HEK293 (cell line): ENCODE data around the gene PLCL2.

Experiments
- CTCF ChIP-seq: fragments of 450-650 bp; formaldehyde crosslinking; IDR thresholded peaks from 2 replicates; pipeline ENCODE4 v1.5.1; 2016; ENCODE audit warnings: missing biosample characterization, missing genetic modification characterization
- GLI4 ChIP-seq: fragments of 450-650 bp; formaldehyde crosslinking; IDR thresholded peaks from 2 replicates; pipeline ENCODE4 v1.5.1; 2016; ENCODE audit warnings: missing biosample characterization, missing genetic modification characterization
- GLIS2 ChIP-seq: fragments of 450-650 bp; formaldehyde crosslinking; IDR thresholded peaks from 2 replicates; pipeline ENCODE4 v1.5.1; 2016; ENCODE audit warnings: missing biosample characterization, missing genetic modification characterization
- KLF1 ChIP-seq: fragments of 450-650 bp; formaldehyde crosslinking; IDR thresholded peaks from 2 replicates; pipeline ENCODE4 v1.5.1; 2016; ENCODE audit warnings: missing biosample characterization, missing genetic modification characterization
- ZFP69B ChIP-seq: fragments of 450-650 bp; formaldehyde crosslinking; IDR thresholded peaks from 2 replicates; pipeline ENCODE4 v1.5.1; 2016; ENCODE audit warnings: missing biosample characterization, missing genetic modification characterization
- ZNF239 ChIP-seq: fragments of 450-650 bp; formaldehyde crosslinking; IDR thresholded peaks from 2 replicates; pipeline ENCODE4 v1.5.1; 2016; ENCODE audit warnings: missing biosample characterization, missing genetic modification characterization
- ZNF449 ChIP-seq: fragments of 450-650 bp; formaldehyde crosslinking; IDR thresholded peaks from 2 replicates; pipeline ENCODE4 v1.5.1; 2017; ENCODE audit warnings: missing biosample characterization, mild to moderate bottlenecking, missing genetic modification characterization, moderate library complexity
- ZNF792 ChIP-seq: fragments of 450-650 bp; formaldehyde crosslinking; IDR thresholded peaks from 2 replicates; pipeline ENCODE4 v1.5.1; 2016; ENCODE audit warnings: missing biosample characterization, missing genetic modification characterization
- TF ChIP-seq, protein P1 (sequence below): fragments of 450-650 bp; formaldehyde crosslinking; conservative IDR thresholded peaks from 2 replicates; pipeline ENCODE4 v1.5.1; 2016; ENCODE audit warnings: low read depth, missing biosample characterization, missing genetic modification characterization

GRCh38 chr3:17076940-17077605 is 192.3 kb downstream of the PLCL2 start:
- TF ChIP-seq ZNF239 (tag by site-specific recombination): no peak
- no peak for TF ChIP-seq CTCF (tag by site-specific recombination)
- no peak for TF ChIP-seq KLF1 (tag by site-specific recombination)
- TF ChIP-seq, protein P1, sequence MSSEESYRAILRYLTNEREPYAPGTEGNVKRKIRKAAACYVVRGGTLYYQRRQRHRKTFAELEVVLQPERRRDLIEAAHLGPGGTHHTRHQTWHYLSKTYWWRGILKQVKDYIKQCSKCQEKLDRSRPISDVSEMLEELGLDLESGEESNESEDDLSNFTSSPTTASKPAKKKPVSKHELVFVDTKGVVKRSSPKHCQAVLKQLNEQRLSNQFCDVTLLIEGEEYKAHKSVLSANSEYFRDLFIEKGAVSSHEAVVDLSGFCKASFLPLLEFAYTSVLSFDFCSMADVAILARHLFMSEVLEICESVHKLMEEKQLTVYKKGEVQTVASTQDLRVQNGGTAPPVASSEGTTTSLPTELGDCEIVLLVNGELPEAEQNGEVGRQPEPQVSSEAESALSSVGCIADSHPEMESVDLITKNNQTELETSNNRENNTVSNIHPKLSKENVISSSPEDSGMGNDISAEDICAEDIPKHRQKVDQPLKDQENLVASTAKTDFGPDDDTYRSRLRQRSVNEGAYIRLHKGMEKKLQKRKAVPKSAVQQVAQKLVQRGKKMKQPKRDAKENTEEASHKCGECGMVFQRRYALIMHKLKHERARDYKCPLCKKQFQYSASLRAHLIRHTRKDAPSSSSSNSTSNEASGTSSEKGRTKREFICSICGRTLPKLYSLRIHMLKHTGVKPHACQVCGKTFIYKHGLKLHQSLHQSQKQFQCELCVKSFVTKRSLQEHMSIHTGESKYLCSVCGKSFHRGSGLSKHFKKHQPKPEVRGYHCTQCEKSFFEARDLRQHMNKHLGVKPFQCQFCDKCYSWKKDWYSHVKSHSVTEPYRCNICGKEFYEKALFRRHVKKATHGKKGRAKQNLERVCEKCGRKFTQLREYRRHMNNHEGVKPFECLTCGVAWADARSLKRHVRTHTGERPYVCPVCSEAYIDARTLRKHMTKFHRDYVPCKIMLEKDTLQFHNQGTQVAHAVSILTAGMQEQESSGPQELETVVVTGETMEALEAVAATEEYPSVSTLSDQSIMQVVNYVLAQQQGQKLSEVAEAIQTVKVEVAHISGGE: no peak
- no peak for TF ChIP-seq ZNF449 (tag by site-specific recombination)
- TF ChIP-seq ZFP69B (tag by site-specific recombination): no peak
- no peak for TF ChIP-seq GLI4 (tag by site-specific recombination)
- no peak for TF ChIP-seq ZNF792 (tag by site-specific recombination)
- TF ChIP-seq GLIS2 (tag by site-specific recombination): no peak
